ENCODE data around the gene THAP11. TPM values are rescaled to one million over a fixed set of nuclear protein-coding genes. Genes with fewer than 3 reads are reported as not detected.

THAP11 gene
- total and polyA plus RNA-seq, 2 of the 13 experiments (the other 11 are each of a cell fraction or from before 2014, with no cell fraction given): 44.2 to 53.4 TPM

DNA sequence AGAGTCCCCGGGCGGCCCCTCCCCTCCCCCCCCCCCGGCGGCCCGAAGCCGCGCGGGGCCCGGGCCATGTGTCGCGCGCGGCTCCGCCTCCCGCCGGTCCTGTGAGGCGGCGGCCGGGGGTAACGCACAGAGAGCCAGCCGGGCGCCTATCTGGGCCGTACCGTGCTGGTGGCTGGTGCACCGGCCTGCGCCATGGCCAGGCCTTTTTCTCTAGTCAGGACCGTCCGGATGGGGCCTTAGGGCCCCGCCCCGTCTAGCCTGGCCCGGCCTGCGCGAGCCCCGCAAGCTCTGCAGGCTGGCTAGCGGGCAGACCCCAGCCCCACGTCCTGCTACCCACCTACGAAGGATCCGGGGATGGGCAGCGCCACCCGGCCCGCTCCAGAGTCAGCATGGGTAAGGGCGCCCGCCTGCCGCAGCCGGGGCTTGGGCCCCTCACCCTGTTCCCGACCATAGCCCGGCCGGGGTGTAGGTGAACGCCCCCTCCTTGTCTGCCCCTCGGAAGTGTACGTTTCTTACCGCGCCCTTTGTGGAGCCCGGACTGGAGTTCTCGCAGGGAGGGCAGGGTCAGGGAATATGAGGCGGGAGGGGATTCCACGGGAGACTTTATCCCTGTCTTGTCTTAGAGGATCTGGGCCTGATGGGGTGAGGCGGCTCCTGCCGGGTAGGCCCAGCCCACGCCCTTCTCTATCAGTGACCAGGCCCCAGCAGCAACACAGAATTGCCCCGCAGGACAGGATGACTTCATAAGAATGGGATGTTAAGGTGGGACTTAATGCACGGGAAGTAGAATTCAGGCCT, 5.1 kb downstream of the THAP11 start, which contains the start of gene CENPT (continued):
- TF ChIP-seq, protein P1, sequence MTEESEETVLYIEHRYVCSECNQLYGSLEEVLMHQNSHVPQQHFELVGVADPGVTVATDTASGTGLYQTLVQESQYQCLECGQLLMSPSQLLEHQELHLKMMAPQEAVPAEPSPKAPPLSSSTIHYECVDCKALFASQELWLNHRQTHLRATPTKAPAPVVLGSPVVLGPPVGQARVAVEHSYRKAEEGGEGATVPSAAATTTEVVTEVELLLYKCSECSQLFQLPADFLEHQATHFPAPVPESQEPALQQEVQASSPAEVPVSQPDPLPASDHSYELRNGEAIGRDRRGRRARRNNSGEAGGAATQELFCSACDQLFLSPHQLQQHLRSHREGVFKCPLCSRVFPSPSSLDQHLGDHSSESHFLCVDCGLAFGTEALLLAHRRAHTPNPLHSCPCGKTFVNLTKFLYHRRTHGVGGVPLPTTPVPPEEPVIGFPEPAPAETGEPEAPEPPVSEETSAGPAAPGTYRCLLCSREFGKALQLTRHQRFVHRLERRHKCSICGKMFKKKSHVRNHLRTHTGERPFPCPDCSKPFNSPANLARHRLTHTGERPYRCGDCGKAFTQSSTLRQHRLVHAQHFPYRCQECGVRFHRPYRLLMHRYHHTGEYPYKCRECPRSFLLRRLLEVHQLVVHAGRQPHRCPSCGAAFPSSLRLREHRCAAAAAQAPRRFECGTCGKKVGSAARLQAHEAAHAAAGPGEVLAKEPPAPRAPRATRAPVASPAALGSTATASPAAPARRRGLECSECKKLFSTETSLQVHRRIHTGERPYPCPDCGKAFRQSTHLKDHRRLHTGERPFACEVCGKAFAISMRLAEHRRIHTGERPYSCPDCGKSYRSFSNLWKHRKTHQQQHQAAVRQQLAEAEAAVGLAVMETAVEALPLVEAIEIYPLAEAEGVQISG (CRISPR knock-in tag; IDR thresholded peaks at IDR 0.05): no peak
- TF ChIP-seq SRSF1 (optimal IDR thresholded peaks at IDR 0.05; ENCODE audit: low read depth, low read length) (no peak), ZNF552 (CRISPR knock-in tag; IDR thresholded peaks at IDR 0.05; ENCODE audit: borderline replicate concordance) (no peak), ZNF234 (CRISPR knock-in tag; conservative IDR thresholded peaks at IDR 0.05) (no peak), HMG20B (CRISPR knock-in tag; conservative IDR thresholded peaks at IDR 0.05) (0 out of 2 replicates have a peak, but pooled peaks have one; percentile 42), ARHGAP35 (CRISPR knock-in tag; IDR thresholded peaks at IDR 0.05; ENCODE audit: borderline replicate concordance) (0 out of 2 replicates have a peak, but pooled peaks have one; percentile 26), ZEB1 (IDR thresholded peaks at IDR 0.05; ENCODE audit: insufficient replicate concordance, low read depth) (no peak), JUND (CRISPR knock-in tag; IDR thresholded peaks at IDR 0.05) (peak; percentile 72), ZNF652 (CRISPR knock-in tag; IDR thresholded peaks at IDR 0.05; ENCODE audit: borderline replicate concordance, low read depth) (no peak), JUN (CRISPR knock-in tag; IDR thresholded peaks at IDR 0.05) (no peak), NFIB (CRISPR knock-in tag; IDR thresholded peaks at IDR 0.05; ENCODE audit: borderline replicate concordance) (no peak), PRPF4 (IDR thresholded peaks at IDR 0.05; ENCODE audit: low read depth, low read length, poor library complexity, severe bottlenecking) (no peak), MAF1 (CRISPR knock-in tag; IDR thresholded peaks at IDR 0.05; ENCODE audit: borderline replicate concordance) (no peak)
- TF ChIP-seq, protein P2, sequence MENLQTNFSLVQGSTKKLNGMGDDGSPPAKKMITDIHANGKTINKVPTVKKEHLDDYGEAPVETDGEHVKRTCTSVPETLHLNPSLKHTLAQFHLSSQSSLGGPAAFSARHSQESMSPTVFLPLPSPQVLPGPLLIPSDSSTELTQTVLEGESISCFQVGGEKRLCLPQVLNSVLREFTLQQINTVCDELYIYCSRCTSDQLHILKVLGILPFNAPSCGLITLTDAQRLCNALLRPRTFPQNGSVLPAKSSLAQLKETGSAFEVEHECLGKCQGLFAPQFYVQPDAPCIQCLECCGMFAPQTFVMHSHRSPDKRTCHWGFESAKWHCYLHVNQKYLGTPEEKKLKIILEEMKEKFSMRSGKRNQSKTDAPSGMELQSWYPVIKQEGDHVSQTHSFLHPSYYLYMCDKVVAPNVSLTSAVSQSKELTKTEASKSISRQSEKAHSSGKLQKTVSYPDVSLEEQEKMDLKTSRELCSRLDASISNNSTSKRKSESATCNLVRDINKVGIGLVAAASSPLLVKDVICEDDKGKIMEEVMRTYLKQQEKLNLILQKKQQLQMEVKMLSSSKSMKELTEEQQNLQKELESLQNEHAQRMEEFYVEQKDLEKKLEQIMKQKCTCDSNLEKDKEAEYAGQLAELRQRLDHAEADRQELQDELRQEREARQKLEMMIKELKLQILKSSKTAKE (CRISPR knock-in tag; IDR thresholded peaks at IDR 0.05; ENCODE audit: borderline replicate concordance): peak; percentile 16; the same call in 1 of the 2 replicates
- TF ChIP-seq, protein P3, sequence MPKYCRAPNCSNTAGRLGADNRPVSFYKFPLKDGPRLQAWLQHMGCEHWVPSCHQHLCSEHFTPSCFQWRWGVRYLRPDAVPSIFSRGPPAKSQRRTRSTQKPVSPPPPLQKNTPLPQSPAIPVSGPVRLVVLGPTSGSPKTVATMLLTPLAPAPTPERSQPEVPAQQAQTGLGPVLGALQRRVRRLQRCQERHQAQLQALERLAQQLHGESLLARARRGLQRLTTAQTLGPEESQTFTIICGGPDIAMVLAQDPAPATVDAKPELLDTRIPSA (CRISPR knock-in tag; IDR thresholded peaks at IDR 0.05; ENCODE audit: borderline replicate concordance): no peak
- TF ChIP-seq, protein P4, sequence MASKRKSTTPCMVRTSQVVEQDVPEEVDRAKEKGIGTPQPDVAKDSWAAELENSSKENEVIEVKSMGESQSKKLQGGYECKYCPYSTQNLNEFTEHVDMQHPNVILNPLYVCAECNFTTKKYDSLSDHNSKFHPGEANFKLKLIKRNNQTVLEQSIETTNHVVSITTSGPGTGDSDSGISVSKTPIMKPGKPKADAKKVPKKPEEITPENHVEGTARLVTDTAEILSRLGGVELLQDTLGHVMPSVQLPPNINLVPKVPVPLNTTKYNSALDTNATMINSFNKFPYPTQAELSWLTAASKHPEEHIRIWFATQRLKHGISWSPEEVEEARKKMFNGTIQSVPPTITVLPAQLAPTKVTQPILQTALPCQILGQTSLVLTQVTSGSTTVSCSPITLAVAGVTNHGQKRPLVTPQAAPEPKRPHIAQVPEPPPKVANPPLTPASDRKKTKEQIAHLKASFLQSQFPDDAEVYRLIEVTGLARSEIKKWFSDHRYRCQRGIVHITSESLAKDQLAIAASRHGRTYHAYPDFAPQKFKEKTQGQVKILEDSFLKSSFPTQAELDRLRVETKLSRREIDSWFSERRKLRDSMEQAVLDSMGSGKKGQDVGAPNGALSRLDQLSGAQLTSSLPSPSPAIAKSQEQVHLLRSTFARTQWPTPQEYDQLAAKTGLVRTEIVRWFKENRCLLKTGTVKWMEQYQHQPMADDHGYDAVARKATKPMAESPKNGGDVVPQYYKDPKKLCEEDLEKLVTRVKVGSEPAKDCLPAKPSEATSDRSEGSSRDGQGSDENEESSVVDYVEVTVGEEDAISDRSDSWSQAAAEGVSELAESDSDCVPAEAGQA (IDR thresholded peaks at IDR 0.05; ENCODE audit: low read depth): no peak; the same call in 1 of the 2 replicates
- TF ChIP-seq, protein P4 (CRISPR knock-in tag; IDR thresholded peaks at IDR 0.05; ENCODE audit: borderline replicate concordance): peak; percentile 56; the same call in 1 of the 2 replicates

Measured in HepG2 (cell line).